Measurements from ENCODE around the gene TLCD3A.
"Not testable (repeated sequence)": the region's sequence is repeated elsewhere in the genome, so short reads cannot be mapped to it uniquely, and the experiment has no call there.

TLCD3A gene

GRCh38 chr17:789160-789840, 56.9 kb downstream of the TLCD3A start:
- Histone ChIP-seq H3K4me3 (ENCODE audit: low read depth, low read length) (no peak overlapping the region), H3K27me3 (replicated peaks) (no peaks in the 10 kb centered on the region), H3K36me3 (replicated peaks) (peaks cover 24% of the 10 kb centered on the region), H3K27ac (no peak overlapping the region)
- TF ChIP-seq CTCF (IDR thresholded peaks at IDR 0.05; ENCODE audit: low read depth, low read length, missing control alignments) = no peak
- no peak for DNase-seq
- in situ Hi-C loops (cut with HindIII; ENCODE audit: low pct_ligation_motif_present, low sequenced_read_pairs) = loop anchor here (25.0 kb wide), 1 partner anchor 198 kb away; the partner anchor contains the start of genes NXN and TIMM22

GRCh38 chr17:789931-790873, 57.8 kb downstream of the TLCD3A start:
- not testable (repeated sequence) for H3K4me3 ChIP-seq (ENCODE audit: low read depth, low read length); H3K27ac ChIP-seq; H3K27me3 ChIP-seq (replicated peaks)
- in situ Hi-C loops (cut with HindIII; ENCODE audit: low pct_ligation_motif_present, low sequenced_read_pairs) = loop anchor here (25.0 kb wide), 1 partner anchor 197 kb away; the partner anchor contains the start of genes NXN and TIMM22
- peak; percentile 32 for DNase-seq
- peaks cover 24% of the 10 kb centered on the region for H3K36me3 ChIP-seq (replicated peaks)

GRCh38 chr17:790874-791247, 58.5 kb downstream of the TLCD3A start:
- DNase-seq; H3K27me3 ChIP-seq (replicated peaks); H3K4me3 ChIP-seq (ENCODE audit: low read depth, low read length); H3K27ac ChIP-seq: not testable (repeated sequence)
- in situ Hi-C loops (cut with HindIII; ENCODE audit: low pct_ligation_motif_present, low sequenced_read_pairs) = loop anchor here (25.0 kb wide), 1 partner anchor 196 kb away; the partner anchor contains the start of genes NXN and TIMM22
- peaks cover 24% of the 10 kb centered on the region for H3K36me3 ChIP-seq (replicated peaks)

- Histone ChIP-seq H3K27ac (no peak overlapping the region), H3K4me3 (ENCODE audit: low read depth, low read length) (no peak overlapping the region), H3K27me3 (replicated peaks) (no peaks in the 10 kb centered on the region), H3K36me3 (replicated peaks) (peaks cover 24% of the 10 kb centered on the region)
- in situ Hi-C loops (cut with HindIII; ENCODE audit: low pct_ligation_motif_present, low sequenced_read_pairs) = loop anchor here (25.0 kb wide), 1 partner anchor 195 kb away; the partner anchor contains the start of genes NXN and TIMM22
- no peak for DNase-seq
- no peak for TF ChIP-seq CTCF (IDR thresholded peaks at IDR 0.05; ENCODE audit: low read depth, low read length, missing control alignments)
These were observed 59.4 kb downstream of the TLCD3A start for GRCh38 chr17:791829-792228.

GRCh38 chr17:792277-792676, 59.9 kb downstream of the TLCD3A start:
- Histone ChIP-seq H3K27ac (no peak overlapping the region), H3K27me3 (replicated peaks) (no peaks in the 10 kb centered on the region), H3K4me3 (ENCODE audit: low read depth, low read length) (no peak overlapping the region), H3K36me3 (replicated peaks) (peaks cover 24% of the 10 kb centered on the region)
- in situ Hi-C loops (cut with HindIII; ENCODE audit: low pct_ligation_motif_present, low sequenced_read_pairs) = loop anchor here (25.0 kb wide), 1 partner anchor 195 kb away; the partner anchor contains the start of genes NXN and TIMM22
- DNase-seq = no peak
- TF ChIP-seq CTCF (IDR thresholded peaks at IDR 0.05; ENCODE audit: low read depth, low read length, missing control alignments) = no peak

All from brain microvascular endothelial cell (primary cell).